ENCODE results near the gene CDC73.

CDC73 gene

GRCh38 chr1:193299038-193299437 lies 177.2 kb downstream of the CDC73 start:
- H3K4me1 ChIP-seq: no peaks in the 10 kb centered on the region
- H3K27me3 ChIP-seq: no peaks in the 10 kb centered on the region
- no peak for TF ChIP-seq Cebpa-rat (IDR thresholded peaks at IDR 0.05)
- H3K4me3 ChIP-seq: no peak overlapping the region
- no peak overlapping the region for H3K9ac ChIP-seq
- no peak overlapping the region for H3K4me2 ChIP-seq
- H3K27ac ChIP-seq: no peak overlapping the region
- H3K36me3 ChIP-seq: no peaks in the 10 kb centered on the region
- H3K9me3 ChIP-seq: no peaks in the 10 kb centered on the region
- H4K20me1 ChIP-seq: no peaks in the 10 kb centered on the region

- TF ChIP-seq Cebpa-rat (IDR thresholded peaks at IDR 0.05): no peak
- no peaks in the 10 kb centered on the region for H3K36me3 ChIP-seq
- H4K20me1 ChIP-seq: no peaks in the 10 kb centered on the region
- H3K9me3 ChIP-seq: no peaks in the 10 kb centered on the region
- no peak overlapping the region for H3K4me2 ChIP-seq
- H3K9ac ChIP-seq: no peak overlapping the region
- H3K27ac ChIP-seq: no peak overlapping the region
- no peaks in the 10 kb centered on the region for H3K27me3 ChIP-seq
- no peak overlapping the region for H3K4me3 ChIP-seq
- no peaks in the 10 kb centered on the region for H3K4me1 ChIP-seq
Observed at GRCh38 chr1:193301746-193302145, 179.9 kb downstream of the CDC73 start.

GRCh38 chr1:193303849-193304248 lies 182.0 kb downstream of the CDC73 start:
- Histone ChIP-seq H3K4me1 (no peaks in the 10 kb centered on the region), H3K4me3 (no peak overlapping the region), H3K4me2 (no peak overlapping the region), H3K27me3 (no peaks in the 10 kb centered on the region), H3K27ac (no peak overlapping the region), H3K36me3 (no peaks in the 10 kb centered on the region), H4K20me1 (no peaks in the 10 kb centered on the region), H3K9me3 (no peaks in the 10 kb centered on the region), H3K9ac (no peak overlapping the region)
- TF ChIP-seq Cebpa-rat (IDR thresholded peaks at IDR 0.05): no peak
